HFF-Myc (cell line): ENCODE measurements around the gene RNF26.
A peak's percentile ranks its signal among the peaks of the same experiment; 100 is the strongest.

ENCODE experiments used
- DNase-seq: peaks from one replicate; pipeline ENCODE4 v3.0.0-alpha.2; 2011; ENCODE audit warnings: low read depth; ENCODE audit errors: extremely low read depth
- H3K4me3 ChIP-seq: replicated peaks from 2 replicates; pipeline ENCODE4 v1.5.1; 2011; ENCODE audit warnings: low read depth, mild to moderate bottlenecking, control low read depth, low read length
- CTCF ChIP-seq: IDR thresholded peaks from 2 replicates; pipeline ENCODE4 v1.5.1; 2012; ENCODE audit warnings: mild to moderate bottlenecking, low read depth, low read length, control low read depth; ENCODE audit errors: missing control alignments

RNF26 gene

GRCh38 chr11:119361941-119362725 is 27.8 kb downstream of the RNF26 start:
- H3K4me3 ChIP-seq: no peak overlapping the region
- DNase-seq: no peak

GRCh38 chr11:119362741-119363080 is 28.4 kb downstream of the RNF26 start:
- TF ChIP-seq CTCF: no peak
- no peak for DNase-seq
- H3K4me3 ChIP-seq: no peak overlapping the region

More at GRCh38 chr11:119361941-119362725, 27.8 kb downstream of the RNF26 start:
- no peak for TF ChIP-seq CTCF

- TF ChIP-seq CTCF: no peak
- no peak for DNase-seq
- peak overlapping the region; percentile 13; the same call in 1 of the 2 replicates for H3K4me3 ChIP-seq
Measured at GRCh38 chr11:119363081-119363850, 28.9 kb downstream of the RNF26 start.

DNA sequence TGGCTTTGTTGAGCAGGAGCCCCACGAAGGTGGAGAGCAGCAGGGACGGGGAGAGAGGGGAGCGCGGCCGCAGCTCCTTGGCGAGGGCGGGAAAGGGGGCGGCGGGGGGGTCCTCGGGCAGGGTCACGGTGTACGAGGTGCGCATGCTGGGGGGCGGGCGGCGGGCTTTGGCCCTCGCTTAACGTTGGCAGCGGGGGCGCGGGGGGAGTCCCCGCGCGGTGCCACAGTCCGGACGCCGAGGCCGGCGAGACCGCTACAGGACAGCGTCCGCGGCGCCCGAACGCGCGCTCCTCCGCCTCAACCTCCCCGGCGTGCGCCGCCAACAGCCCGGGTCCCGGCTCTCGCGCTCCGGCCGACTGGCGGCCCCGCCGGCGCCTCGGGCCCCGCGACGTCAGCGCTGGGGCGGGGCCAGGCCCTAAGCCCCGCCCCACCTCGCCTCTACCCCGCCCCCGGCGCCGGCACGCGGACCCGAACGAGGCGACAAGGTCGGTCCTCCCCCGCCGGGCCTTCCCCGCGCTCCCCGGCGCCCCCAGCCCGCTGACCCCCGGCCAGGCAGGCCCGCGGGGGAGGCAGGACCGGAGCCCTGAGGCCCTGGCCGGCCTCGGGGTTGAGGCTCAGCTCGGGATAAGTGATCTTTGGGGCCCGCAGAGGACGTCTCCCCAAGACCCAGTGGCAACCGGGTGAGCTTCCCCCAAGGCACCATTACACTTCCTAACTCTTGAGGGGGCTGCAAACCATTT is 29.7 kb downstream of the RNF26 start:
- no peak for TF ChIP-seq CTCF
- no peak for DNase-seq
- peak overlapping the region; percentile 13; the same call in 1 of the 2 replicates for H3K4me3 ChIP-seq

DNA sequence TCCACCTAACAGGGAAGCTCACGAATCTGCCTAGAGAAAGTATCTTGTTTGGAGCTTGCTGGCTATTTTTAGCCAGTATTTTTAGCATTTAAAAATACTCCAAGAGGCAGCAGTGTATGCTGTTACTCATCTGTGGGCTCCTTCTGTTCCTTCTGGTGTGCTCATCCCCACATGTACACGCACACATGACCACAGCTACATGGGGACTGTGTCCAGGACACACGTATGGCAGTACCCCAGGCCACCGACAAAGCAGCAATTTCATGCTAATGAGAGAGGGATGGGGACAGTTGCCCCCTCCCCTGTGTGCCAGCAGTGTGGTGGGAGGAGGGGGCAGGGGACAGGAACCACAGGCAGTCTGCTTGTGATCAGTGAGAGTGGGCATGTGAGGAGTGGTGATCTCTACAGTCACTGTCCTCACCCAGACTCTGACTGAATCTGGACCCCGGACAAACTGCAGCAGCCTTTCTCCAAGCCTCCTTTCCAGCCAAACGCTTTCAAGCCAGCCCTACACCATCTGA is 30.8 kb downstream of the RNF26 start:
- DNase-seq: no peak
- H3K4me3 ChIP-seq: no peak overlapping the region
- TF ChIP-seq CTCF: no peak

GRCh38 chr11:119366690-119367620 is 32.6 kb downstream of the RNF26 start:
- no peak for DNase-seq

More at GRCh38 chr11:119366690-119367620, 32.6 kb downstream of the RNF26 start:
- no peak overlapping the region for H3K4me3 ChIP-seq
- TF ChIP-seq CTCF: no peak
